Subcutaneous adipose tissue (tissue), 4 donors: ENCODE results near the gene ICAM3. TPM values are rescaled to one million over a fixed set of nuclear protein-coding genes. Genes with fewer than 3 reads are reported as not detected.

Experiments
- CTCF ChIP-seq: fragments of 450-650 bp; IDR thresholded peaks from one replicate; pipeline ENCODE4 v1.5.1; 2016; ENCODE audit warnings: low read depth, mild to moderate bottlenecking, control low read depth, antibody characterized with exemption, moderate library complexity
- total RNA-seq, 4 donors: library from RNA; depleted of rRNA; stranded (reverse); fragments of >200 nt; gene quantifications; one replicate each; pipeline ENCODE4 v1.1.0, GENCODE V29; 2016

Gene ICAM3
- total RNA-seq, 4 donors from 2014 or later = 4.9 to 17.3 (median 9.2) TPM

GRCh38 chr19:10315335-10316214, 23.8 kb downstream of the ICAM3 start, which contains the start of gene FDX2:
Gene FDX2 (minus strand): TSS chr19:10316015. CDS start chr19:10315996, 19 bp downstream.
- TF ChIP-seq CTCF = no peak

- TF ChIP-seq CTCF = no peak
Observed at GRCh38 chr19:10309423-10309822, 30.0 kb downstream of the ICAM3 start, which contains the start of gene ZGLP1. Gene ZGLP1 (minus strand): TSS chr19:10309815.

- TF ChIP-seq CTCF = no peak
Observed at GRCh38 chr19:10306327-10306726, 33.1 kb downstream of the ICAM3 start.

- no peak for TF ChIP-seq CTCF
Observed at GRCh38 chr19:10305139-10305806, 34.2 kb downstream of the ICAM3 start.

GRCh38 chr19:10299545-10300458, 39.6 kb downstream of the ICAM3 start:
- no peak for TF ChIP-seq CTCF

GRCh38 chr19:10295847-10296591, 43.4 kb downstream of the ICAM3 start:
- TF ChIP-seq CTCF = no peak
